ENCODE data around the gene HIPK2.
"Not testable (repeated sequence)": the region's sequence is repeated elsewhere in the genome, so short reads cannot be mapped to it uniquely, and the experiment has no call there.

HIPK2 gene

DNA sequence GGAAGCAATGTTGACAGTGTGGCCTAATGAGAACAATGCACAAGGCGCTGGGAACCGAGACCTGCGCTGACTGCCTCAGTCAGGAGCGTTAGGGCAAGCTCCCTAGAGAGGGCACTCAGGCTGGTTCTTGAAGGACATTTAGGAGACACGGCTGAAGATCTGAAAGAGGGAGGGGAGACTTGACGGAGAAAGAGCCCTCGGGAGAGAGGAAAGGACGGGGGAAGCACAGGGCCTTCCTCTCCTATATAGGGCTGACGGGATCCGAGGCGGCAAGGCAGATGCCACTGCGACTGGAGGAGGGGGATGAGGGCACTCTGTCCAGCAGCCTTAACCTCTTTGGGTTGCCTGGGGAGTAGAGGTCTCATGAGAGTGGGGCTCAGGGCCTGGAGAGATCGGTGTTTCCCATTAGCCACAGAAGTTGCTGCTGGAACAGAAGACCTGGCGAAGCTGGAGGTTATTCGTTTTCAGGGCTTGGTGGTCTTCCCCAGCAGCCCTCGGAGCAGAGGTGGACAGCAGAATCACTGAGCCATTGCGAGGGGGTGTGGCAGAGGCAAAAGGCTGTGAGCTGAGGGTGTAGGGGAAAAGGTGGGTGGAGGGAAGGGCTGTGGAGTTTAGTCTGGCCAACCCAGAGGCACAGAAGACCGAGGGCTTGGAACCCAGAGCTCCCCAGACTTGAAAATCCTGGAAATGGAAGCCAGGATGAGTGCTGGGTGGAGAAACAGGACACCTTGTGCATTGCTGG lies 218.3 kb downstream of the HIPK2 start:
- DNase-seq, result no peak

DNA sequence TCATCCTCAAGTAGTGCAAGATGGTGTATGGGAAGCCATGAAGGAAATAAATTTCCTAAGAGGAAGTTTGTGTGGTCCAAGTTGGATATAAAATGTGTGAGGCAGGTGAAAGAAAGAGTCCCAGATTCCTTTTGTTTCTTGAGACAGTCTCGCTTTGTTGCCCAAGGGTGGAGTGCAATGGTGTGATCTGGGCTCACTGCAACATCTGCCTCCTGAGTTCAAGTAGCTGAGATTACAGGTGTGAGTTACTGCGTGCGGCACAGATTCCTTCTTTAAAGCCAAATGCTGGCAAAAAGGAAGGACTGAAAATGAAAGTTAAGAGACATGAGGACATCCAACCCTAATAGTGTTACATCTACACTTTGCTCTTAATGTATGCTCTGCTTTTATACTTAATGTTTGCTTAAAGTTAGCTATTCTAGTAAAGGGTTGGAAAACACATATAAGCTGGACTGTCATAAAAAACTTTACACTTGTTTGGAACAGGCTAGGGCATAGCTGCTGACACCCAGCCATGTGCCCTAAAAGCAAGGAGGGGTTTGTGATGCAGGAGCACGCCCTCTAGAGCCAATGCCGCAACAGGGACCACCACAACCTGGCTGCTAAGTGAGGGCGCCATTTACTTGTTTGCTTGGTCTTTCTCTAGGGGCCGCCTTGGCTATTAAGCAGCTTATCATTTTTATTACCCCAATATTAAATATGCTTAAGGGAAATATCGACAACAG lies 219.8 kb downstream of the HIPK2 start:
- DNase-seq, result no peak

DNA sequence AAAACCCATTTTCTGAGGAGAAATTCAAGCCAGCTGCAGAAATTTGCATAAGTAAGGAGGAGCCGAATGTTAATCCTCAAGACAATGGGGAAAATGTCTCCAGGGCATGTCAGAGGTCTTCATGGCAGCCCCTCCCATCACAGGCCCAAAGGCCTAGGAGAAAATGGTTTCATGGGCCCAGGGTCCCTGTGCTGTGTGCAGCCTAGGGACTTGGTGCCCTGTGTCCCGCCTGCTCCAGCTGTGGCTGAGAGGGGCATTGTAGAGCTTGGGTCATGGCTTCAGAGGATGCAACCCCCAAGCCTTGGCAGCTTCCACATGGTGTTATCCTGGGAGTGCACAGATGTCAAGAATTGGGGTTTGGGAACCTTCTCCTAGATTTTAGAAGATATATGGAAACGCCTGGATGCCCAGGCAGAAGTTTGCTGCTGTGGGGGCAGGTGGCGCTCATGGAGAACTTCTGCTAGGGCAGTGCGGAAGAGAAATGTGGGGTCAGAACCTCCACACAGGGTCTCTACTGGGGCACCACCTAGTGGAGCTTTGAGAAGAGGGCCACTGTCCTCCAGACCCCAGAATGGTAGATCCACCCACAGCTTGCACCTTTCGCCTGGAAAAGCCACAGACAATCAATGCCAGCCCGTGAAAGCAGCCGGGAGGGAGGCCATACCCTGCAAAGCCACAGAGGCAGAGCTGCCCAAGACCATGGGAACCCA lies 223.7 kb downstream of the HIPK2 start:
- not testable (repeated sequence) for DNase-seq

DNA sequence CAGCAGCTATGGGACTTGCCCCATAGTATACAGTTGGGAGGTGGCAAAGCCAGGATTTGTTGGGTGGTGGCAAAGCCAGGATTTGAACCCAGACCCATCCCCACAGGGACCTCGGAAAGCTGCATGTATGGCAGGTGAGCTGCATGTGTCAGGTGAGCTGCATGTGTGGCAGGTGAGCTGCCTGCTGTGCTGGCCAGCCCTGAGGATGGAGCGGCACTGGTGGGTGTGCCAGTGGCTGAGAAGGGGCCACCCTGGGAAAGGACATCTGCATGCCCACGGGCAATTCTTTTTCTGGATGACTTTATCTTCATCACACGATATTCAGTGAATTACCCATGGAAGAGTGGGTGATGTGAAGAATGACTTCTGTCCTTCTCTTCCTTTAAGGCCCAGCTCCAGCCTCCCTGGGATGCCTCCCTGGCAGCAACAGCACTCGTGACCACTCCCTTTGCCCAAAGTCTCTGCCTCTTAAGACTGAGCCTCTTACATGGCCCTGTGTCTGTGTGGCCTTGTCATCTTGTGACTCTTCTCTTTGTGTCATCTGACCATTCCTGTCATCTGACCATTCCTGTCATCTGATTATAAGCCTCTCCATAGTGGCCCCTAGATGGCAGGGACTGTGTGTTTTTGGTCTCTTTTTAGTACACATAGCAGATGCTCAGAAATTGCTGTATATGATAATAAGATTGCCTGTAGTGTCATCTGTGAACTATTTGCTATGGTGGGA lies 229.3 kb downstream of the HIPK2 start:
- no peak for DNase-seq

DNA sequence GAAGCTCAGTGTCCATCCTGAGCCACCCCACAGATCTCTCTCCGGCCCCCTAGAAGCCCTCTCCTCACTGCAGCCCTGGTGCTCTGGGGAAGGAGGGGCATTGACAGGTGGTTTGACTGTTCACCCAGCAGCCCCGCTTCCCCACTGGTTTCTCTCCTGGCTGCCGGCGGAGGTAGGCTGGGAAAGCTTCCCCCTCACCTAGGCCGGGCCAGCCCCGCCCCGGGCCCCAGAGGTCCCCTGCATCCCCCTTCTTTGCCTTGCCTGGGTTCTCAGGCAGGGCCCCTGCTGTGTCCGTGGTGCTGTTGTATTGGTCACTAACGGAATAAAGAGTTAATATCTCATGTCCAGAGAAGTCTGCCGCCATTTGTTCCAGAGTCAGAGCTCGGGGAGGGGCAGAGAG lies 233.2 kb downstream of the HIPK2 start:
- DNase-seq, result no peak

DNA sequence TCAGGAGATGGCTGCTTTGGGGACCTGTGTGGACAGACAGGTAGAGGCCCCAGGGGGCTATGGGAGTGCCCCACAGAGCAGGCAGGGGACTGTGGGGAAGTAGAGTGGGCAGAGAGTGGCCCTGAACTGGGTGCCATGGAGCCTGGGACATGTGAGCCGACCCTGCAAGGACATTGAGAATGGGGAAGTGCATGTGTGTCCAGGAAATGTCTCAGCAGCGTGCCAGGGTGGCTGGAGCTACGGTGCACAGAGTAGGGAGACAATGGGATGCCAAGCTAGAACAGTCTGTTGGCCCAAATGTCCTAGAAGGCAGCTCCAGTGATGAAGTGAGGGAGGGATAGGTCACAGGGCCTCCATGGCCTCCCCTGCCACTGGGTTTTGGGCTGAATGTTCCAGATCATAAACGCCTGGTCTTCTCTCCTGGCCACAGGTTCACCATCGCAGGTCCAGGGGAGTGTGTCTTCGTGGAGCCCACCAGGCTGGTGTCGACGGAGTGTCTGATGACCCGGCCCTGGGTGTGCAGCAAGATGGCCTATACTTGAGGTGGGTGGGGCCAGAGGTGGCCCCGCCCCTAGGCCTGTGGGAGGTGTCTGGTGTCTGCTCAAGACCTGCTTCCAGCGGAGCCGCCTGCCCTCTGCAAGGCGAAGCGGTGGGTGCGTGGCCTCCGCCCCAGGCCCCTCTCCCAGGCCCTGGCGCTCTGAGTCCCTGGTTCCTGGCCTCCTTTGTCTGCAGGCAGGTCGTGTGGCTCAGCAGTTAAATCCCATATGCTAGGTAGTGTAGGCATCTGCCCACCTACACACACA lies 233.8 kb downstream of the HIPK2 start:
- no peak for DNase-seq

DNA sequence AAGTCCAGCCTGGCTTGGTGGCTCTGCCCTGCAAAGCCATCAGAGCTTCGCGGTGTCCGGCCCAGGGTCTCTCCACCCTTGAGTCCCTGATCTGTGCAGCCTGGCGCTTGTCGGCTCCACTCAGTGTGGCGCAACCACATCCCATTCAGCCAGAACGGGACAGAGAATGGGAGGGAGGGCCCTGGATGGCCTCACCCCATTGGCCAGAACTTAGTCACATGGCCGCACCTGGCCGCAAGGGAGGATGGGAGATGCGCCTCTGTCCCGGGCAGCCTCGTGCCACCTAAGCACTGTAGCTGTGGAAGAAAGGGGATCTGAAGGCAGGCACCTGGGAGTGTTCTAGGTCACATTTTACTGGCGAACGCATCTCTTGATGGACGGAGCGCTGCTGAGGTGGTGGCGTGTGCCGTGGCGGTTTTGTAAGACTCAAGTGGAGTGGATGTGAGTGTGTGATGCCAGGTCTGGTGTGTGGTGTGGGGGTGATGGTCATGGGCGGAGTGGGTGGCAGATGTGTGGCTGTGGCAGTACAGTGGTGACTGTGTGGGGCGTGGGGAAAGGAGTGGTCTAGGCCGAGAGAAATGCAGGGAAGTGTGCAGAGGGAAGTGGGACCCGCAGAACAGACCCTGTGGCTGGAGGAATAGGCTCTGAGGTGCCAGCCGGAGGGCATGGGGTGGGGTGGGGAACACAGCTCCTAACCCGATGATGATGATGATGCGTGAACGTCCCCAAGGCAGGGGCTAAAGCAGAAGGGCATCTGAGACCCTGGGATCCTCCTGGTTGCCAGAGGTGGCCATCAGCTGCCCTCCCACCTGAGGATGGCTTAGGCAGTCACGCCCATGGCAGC lies 235.3 kb downstream of the HIPK2 start:
- no peak for DNase-seq

DNA sequence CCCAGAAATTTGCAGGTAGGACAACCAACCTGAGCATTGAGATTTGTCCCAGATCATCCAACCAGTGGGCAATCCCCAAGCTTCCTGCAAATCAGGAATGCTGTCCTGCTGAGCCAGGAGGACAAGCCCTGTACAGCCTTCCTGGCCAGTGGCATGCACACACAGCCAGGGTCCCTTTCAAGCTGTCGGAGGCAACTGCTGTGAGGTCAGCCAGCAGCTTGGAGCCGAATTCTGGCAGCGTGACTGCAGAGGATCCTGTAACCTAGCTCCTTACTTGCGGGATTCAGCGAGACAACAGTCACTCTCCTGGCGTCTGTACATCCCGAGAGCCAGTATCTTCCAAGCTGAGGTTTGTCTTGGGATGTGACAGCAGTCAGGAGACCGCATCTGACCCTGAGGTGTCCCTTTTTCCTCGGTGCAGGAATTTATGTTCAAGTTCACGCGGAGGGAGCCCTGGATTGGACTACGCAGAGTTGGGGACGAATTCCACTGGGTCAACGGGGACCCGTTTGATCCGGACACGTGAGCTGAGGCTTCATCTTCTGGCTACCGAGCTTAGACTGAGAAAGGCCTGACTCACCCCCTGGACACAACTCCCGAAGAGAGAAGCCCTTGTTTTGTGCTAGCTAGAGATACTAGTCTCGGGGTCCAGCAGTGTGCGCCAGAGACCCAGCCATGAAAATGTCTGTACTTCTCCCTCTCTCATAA lies 236.0 kb downstream of the HIPK2 start:
- DNase-seq, result no peak

DNA sequence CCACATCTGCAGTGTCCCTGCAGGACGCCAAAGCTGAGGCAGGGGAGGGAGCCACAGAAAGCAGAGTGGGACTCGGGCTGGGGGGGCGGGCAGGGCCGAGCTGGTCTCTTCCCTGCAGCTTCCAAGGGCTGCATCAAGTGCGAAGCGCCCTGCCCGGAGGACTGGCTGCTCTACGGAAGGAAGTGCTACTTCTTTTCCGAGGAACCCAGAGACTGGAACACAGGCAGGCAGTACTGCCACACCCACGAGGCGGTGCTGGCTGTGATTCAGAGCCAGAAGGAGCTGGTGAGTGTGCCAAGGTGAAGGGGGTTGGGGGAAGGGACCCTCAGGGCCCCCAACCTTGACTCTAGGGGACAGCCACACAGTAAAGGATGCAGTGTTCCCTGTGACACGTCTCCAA lies 237.6 kb downstream of the HIPK2 start:
- no peak for DNase-seq

DNA sequence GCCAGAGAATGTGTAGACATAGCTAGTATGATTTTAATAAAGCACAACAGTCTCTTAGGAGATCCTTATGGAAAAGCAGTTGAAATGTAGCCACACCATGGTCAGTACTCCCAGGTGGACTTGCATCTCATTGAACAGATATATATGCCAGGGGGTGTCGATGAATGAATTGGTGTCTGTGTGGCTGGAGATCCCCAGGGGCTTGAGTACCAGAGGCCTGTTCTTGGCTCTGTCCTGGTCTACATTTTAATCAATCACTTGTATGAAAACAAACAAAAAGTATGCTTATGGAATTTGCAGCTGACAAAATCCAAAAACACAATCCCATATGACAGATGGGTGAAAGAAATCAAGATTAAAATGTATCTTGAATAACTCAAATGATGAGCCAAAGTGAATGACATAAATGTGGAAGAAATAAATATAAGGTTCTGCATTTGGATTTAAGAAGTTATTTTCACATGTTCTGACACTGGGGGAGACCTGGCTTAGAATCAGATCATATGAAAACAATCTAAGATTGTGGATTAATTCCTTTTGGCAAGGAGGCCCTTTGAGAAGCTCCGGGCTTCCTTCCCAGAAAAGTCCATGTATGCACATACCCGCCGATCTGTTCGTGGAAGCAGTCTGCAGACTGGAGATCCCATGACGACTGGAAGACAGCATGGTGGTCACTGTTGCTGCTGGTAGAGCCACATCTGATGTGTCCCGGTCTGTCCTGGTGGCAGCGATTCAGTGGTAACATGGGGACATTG lies 238.7 kb downstream of the HIPK2 start:
- DNase-seq, result no peak

DNA sequence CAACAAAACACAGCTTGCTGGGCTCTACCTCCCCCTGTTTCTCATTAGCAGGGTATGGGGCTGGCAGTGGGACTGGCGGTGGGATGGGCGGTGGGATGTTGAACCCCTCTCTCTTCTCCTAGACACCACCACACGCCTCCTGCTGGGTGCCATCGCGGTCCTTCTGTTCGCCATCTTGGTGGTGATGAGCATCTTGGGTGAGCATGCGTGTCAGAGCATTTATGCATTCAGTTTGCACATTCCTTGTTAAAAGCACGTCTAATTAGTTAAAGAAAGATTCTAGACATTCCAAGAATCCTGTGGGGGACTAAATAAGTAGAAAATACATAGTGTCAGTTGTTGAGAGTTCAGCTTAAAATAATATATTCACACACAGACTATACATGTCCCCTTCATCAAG lies 241.6 kb downstream of the HIPK2 start:
- no peak for DNase-seq

DNA sequence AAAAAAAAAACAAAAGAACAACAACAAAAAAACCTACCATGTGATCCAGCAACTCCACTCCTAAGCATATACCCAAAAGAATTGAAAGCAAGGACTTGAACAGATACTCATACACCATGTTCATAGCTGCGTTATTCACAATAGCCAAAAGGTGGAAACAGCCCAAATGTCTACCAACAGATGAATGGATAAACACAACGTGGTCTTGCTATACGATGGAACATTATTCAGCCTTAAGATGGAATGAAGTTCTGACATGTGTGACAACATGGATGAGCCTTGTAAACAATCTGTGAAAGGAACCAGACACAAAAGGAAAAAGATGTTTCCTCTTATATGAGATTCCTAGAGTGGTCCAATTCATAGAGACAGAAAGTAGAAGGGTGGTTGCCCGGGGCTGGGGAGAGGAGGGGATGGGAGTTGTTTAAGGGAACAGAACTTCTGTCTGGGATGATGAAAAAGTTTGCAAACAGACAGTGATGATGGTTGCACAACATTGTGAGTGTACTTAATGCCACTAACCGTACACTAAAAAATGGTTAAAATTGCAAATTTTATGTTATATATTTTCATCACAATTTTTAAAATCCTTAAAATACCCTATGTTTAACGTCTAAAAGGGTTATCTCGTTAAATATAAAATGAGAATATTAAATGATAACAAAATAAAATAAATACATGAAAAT lies 242.7 kb downstream of the HIPK2 start:
- DNase-seq, result no peak

DNA sequence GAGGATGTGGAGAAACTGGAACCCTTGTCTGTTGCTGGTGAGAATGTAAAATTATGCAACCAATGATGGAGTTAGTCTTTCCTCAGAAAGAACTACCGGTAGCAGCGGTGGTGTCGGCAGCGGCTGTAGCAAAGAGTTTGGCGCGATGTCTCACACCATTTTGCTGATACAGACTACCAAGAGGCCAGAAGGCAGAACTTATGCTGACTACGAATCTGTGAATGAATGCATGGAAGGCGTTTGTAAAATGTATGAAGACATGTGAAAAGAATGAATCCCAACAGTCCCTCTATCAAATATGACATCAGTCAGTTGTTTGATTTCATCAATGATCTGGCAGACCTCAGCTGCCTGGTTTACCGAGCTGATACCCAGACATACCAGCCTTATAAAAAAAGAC lies 243.7 kb downstream of the HIPK2 start:
- DNase-seq, result no peak

DNA sequence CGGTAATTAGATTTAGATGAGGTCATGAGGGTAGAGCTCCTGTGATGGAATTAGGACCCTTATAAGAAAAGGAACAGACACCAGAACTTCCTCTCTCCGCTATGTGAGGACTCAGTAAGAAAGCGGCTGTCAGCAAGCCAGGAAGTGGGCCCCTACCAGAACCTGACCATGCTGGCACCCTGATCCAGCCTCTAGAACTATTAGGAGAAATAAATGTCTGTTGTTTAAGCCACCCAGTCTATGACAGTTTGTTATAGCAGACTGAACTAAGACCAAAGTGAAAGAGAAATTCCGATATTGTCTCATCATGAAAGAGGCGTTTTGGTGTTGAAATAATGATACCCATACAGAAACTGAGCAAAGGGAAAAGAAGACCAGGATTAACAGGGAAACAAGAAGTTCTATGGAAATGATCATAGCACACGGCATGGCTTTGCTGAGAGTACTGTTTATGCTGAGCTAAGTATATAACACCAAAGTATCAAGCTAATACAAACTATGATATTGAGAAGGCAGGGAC lies 245.1 kb downstream of the HIPK2 start:
- DNase-seq, result no peak

DNA sequence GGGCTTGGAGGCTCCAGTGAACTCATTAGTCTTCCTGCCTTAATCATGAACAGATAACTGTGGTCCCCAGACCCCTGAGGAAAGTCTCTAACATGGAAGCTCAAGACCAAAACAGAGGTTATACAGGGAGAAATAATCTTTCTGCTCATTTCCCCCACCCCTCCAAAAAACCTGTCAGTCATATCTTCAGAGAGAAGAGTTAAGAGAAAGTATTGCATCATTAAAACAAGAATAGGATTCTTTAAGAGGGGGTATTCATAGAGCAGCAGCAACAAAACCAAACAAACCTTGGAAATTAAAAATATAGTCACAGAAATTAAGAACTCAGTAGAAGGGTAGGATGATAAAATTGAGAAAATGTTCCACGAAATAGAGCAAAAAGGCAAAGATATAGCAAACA lies 246.7 kb downstream of the HIPK2 start:
- DNase-seq, result no peak

DNA sequence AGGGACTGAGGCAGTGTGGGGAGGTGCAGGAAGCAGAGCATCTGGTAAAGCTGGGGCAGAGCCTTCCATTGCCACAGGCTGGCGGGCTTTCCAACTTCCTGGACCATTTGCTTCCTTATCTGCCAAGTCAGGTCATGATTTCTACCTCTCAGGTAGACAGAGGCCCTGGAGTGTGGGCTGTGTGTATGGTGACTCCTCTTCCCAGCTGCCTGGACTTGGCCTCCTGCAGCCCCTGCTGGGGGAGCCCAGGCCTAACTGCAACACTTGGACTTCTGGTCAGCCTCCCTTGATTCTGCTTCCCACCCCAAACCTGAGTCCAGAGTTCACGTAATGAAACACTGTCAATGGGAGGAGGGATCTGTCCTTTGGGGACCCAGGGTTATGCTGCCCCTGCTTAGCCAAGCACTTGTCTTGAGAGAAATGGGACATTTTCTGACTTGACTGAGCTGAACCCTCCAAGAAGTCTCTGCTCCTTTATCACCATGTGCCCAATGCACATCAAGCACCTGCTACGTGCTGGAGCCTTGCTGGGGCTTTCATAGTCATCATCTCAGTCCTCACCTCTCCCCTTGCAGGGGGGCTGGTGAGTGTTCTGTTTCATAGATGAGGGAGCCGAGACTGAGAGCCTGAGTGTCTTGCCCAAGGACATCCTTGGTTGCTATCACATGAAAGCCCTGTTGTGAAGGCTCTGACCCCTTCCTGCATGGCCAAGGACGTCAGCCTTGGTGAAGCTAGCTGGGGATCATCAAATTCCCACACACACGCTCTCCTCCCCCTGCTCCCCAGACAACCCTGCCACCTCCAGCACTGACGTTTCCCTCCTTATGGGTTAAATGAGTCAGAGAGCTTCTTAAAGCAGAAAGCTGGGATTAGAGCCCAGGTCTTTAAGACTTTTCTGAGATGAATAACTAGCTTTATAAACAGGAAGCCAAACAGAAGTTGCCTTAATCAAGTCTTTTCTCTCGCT lies 250.9 kb downstream of the HIPK2 start:
- peak; percentile 21 for DNase-seq

DNA sequence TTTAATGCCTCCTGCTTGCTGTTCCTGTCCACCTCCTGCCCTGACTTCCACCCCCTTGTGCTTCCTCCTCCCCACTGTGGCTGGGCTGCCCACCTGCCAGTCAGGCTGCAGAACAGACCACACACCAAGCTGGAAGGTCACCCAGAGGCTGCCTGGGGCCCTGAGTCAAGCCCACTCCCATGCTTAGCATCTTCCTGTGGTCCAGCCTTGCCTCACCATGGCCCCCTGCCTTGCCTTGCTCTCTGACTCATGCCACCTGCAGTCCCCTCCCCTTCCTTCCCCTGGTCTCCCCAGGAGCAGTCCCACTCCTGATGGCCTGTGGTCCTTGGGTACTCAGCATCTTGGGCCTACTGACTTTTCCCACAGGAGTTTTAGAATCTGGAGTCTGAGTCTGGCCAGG lies 252.0 kb downstream of the HIPK2 start:
- no peak for DNase-seq

DNA sequence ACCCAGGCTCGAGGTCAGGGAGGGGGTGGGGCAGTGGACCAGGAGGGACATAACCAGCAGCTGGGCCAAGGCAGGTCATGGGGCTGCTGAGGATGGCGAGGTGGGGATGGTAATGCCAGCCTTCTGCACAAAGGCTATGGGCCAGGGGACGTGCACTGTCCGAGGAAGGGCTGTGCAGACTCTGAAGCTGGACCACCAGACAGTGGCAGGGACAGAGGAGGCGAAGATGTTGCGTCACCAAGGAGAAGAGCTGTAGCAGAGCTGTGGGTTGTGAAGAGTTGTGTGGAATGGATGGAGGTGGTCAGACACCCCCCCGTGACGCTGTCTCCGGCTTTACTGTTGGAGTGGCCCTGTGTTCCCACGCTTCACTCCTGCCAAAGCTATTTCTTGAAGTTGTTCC lies 252.6 kb downstream of the HIPK2 start:
- no peak for DNase-seq

Measured in T1000 (cell line).